HG02970 (cell line): Measurements from ENCODE around the gene GTPBP1.

Experiments
- ATAC-seq: cut with Tn5 transposase; IDR thresholded peaks from one replicate; pipeline ENCODE4 v1.9.1; 2021; ENCODE audit warnings: mild to moderate bottlenecking, moderate library complexity, moderate number of reproducible peaks; ENCODE audit not compliant: unreplicated experiment, low FRiP score

Gene GTPBP1

DNA sequence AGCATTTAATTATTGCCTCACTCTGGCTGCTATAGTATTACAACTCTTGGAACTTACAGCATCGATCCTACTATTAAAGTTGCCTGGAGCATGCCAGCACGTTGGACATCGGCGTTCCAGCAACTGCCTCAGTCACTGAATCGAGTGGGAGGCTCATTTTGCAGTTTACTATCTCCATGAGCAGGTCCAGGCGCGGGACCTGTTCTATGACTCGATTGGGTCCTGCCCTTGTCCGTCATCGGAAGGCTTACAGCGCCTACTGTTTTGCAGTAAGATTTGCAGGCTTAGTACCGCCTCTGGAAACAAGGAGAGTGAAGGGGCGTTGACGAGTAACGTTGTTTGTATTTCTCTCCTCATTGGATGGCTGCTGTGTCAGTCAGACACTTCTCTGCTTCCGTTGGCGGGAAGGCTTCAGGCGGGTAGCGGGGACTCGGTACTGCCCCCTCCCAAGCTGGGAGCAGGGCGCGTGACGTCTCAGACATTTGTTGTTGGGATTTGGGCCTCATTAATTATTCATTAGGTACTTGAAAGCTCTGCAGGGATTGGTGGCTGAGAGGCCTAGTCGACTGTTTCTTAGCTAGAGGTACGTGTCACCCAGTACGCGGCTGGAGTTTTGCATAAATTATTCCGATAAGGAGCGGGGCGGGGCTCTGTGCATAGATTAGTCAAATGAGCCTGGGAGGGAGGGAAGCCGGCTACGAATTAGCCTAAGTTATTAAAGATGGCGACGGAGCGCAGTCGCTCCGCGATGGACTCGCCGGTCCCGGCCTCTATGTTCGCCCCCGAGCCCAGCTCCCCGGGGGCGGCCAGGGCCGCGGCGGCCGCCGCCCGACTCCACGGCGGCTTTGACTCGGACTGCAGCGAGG is at the start of gene GTPBP1:
TSS of gene GTPBP1 (plus strand) at position 710 of the 866 bp plus-strand sequence. CDS start at position 722, 12 bp downstream.
- peak; percentile 66 for ATAC-seq

DNA sequence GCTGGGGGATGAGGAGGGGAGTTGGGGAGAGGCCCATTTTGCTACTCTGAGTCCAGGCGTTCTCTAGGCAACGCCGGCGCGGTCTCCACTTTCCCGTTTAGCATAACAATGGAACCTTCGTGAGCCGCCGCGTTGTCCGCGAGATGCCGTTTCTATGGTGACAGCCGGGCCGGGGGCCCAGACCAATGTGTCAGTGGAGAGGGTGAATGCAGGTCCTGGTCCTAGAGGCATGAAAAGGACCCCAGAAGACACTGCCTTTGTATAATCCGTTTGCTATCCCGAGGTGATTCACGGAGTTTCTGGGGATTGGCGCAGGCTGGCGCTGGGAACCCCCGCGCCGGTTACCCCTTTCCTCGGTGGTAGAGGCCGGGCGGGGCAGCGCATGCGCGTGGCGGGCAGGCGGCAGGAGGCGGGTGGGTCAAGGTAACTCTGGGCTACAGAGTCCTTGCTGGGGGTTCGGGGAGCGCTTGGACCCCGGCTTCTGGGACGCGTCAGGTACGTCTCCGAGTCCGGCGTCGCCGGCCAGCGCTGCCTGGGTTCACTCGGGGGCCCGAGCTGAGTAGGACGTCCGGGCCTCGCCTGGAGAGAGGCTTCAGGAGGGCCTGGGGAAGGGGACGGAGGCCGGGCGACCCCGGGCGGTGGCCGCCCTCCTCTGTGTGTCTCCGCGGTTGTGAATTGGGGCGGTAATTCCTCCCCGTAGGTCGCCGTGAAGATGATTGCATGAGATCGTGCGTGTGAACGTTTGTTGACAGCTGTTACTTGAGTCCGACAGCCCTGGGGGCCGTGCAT is 49.3 kb upstream of the GTPBP1 start, which contains the start of the genes CBY1 and FAM227A:
TSS of gene CBY1 (plus strand) at position 383 of the 789 bp plus-strand sequence. CDS start 11,417 bp downstream, outside the sequence.
TSS of gene FAM227A (minus strand) at position 137 of the 789 bp plus-strand sequence. CDS start 6,224 bp downstream, outside the sequence.
- peak; percentile 71 for ATAC-seq

DNA sequence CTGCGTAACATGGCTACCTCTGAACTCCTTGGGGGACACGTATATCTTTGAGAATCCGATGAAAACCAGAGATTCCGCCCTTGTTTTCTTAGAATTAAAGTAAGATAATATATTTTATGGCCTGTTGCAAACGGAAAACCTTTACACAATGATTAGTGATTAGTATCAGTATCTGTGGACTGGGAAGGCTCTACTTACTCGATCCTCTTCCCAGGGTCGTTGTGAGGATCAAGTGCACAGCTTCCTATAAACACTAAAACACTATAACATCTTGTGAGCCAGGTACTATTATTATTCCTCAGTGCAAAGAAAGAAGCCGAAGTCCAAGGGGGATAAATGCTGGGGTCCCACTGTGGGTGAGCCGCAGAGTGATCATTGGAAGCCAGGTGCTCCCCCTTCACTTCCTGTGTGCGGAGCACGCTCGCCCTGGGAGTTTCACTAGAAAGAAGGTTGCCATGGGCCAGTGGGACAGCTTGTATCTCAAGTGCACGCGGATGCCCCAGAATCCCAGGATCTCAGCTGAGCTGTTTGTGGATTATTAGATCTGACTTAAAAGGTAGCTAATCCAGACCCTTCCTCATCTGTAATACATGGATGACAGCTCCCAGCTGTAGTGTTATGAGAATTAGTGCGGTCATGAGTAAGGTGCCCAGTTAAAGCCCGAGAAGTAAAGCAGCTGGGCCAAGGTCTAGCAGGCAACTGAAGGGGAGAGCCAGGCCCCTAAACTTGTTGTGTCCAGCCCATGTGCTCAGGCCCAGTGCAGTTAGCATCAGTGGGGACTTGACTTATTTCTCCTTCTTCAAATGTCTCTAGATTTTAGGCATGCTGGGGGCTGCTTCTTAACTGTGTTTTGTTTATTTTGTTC is 48.5 kb upstream of the GTPBP1 start:
- ATAC-seq, result no peak

DNA sequence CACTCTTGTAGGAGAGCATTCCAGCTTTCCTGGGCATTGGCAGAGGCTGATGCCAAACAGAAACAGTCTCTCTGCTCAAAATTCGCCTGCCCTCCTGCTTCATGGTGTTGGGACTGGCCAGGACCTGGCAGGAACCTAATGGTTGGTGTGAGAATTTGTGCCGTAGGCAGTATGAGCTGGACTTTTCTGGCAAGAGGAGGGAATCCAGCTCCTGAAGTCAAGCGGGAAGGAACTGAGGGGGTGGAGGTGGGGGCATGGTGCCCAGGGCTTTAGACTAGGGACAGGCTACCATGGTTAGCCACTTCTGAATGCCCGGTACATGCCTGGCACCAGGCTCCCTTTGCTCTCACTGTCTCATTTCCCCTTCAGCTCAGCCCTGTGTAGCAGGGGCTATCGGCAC is 30.9 kb upstream of the GTPBP1 start:
- no peak for ATAC-seq

DNA sequence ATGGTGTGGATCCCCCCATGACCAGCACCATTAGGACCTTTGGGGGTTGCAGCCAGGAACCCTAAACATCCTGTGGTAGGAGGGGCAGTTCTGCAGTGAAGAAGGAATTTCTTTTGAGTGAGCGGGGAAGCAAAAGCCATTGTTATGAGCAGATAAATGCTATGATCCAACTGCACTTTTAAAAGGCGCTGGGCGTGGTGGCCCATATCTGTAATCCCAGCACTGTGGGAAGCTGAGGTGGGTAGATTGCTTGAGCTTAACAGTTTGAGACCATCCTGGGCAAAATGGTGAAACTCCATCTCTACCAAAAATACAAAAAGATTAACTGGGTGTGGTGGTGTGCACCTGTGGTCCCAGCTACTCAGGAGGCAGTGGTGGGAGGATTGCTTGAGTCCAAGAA is 29.9 kb upstream of the GTPBP1 start:
- no peak for ATAC-seq

DNA sequence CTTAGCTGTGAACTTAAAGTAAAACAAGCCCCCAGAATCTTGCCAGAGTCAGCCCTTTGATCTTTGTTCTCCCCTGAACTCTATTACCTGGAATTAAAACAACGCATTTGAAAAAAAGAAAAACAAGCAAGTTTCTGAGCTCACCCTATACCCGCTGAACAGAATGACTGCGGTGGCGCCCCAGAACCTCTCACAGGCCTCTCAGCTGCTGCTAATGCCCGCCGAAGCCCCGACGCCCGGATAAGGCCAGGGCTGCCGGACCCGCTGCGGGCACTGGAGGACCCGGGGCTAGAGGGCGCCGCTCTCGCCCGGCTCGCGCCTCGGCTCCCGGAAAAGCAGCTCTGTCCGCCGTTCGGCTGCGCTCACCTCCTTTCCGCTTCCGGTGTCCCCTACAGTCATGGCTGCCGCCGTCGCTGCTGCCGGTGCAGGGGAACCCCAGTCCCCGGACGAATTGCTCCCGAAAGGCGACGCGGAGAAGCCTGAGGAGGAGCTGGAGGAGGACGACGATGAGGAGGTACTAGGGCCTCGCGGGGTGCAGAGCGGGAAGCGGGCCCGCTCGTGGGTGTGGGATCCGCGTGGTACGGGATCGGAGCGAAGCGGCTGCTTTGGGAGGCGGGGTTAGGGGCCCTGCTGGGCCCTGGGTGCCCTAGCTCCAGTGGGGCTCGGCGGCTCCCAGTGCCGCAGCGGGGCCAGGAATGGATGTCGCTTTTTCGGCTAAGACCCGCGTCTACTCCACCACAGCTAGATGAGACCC is 24.0 kb upstream of the GTPBP1 start, which contains the start of gene TOMM22:
TSS of gene TOMM22 (plus strand) at position 376 of the 754 bp plus-strand sequence. CDS start at position 398, 22 bp downstream.
- ATAC-seq, result peak; percentile 87

DNA sequence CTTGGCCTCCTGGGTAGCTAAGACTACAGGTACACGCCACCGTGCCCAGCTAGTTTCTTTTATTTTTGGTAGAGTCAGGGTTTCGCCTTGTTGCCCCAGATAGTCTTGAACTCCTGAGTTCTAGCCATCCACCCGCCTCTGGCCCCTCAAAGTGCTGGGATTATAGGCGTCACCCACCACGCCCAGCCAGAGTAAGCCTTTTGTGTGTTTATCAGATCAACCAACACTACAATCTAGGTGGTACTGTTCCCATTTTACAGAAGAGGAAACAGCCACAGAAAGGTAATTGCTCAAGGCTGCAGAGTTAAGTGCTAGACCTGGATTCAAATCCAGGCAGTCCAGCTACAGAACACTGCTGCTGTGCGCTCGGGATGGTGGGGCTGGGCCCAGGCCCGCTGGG is 20.8 kb upstream of the GTPBP1 start:
- ATAC-seq, result no peak

DNA sequence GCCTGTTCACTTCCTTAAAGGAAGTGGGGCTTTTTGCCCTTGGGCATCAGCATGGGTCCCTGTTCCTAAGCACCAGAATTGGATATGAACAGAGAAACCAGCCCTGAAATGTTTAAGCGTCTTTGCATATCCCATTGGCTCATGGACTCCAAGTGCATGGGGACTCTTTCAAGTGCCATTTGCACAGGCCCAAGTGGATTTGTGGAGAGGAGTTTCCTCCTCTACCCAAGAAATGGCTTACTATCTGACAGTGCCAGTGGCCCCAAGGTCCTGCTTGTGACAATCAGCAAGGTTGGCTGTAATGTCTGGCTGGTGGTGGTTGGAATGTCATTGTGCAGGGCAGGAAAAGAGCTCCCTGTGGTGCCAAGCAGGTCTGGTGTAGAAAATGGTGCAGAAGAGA is 20.0 kb upstream of the GTPBP1 start:
- no peak for ATAC-seq

DNA sequence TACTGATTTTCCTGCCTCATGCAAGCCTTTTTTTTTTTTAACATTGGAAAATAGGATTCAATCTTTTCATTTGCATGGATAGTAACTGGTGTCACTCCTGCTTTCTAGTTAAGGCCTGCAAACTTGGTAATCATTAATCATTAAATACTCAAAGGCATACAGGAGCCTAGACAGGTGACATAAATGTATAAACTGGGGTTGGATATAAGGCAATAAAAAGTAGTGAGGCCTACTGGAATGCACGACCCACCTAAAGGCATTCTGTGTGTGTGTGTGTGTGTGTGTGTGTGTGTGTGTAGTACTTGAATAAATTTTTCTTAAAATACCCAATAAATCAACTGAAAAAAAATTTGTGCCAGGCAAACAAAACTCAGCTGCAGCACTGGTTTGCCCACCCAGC is 16.1 kb upstream of the GTPBP1 start:
- no peak for ATAC-seq

DNA sequence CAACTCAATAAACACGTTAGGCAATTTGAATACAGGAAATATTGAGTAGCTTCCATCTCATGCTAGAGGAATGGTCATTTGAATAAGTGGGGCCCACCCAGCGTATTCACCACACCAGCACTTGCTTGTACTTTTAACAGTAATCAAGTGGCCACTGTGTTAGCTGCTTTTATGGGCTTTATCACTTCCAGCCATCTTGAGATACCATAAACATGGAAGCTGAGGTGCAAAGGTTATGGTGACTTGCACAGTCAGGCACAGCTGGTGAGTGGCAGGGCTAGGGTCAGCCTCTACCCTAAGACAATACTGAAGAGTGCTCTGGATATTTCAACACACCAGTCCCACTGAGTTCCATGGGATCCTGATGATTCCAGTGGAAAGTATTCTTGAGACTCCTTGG is 11.7 kb upstream of the GTPBP1 start:
- no peak for ATAC-seq

DNA sequence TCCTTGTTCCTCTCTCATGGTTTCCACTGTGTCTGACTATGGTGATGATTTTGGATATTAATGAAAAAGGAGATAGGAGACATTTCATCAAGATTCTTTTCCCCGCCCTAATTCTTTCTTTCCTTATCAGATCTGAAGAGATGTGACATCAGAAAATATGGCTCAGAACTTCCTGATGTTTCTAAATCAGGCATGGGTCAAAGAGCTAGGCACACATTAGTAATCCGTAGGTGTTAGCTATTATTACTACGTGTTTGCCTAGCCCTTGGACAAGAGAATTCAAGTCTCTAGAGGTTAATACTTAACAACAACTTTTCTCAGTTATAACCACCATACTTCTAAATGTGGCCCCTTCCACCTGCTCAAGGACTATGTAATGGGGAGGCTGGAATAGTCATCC is 10.8 kb upstream of the GTPBP1 start:
- ATAC-seq, result no peak

DNA sequence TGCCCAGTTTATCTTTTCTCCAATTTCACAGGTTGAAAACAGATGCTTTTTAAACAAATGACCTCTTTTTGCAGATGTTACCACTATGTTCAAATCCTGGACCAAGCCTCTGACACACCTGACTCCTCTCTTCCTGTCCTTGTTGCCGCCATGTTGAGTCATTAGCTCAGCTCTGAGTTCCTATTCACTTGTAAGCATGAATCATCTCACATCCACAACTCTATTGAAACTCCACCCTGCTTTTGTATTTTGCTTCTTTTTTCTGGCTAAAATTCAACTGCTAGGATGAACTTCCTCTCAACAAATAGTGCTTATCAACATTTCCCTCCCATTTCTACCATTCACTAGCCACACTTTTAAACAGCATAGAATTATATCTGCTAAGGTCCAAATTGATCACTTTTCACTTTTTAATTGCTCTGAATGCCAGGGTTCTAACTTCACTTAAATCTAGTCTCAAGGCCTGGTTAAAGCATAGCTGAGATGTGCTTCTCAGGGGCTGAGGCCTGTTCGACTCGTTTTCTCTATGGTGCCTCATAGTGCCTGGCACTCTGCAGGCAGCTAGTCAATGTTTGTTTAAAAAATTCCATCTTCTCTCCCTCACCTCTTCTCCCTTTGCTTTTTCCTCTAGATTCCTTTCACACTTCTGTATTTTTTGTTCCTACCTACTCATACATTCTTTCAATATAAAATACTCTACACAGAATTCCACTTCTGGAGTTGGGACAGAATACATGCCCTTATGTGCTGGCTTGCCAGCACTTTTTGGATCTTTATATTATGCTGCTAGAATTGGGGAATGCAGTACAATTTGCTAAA is 8.9 kb upstream of the GTPBP1 start:
- ATAC-seq, result no peak

DNA sequence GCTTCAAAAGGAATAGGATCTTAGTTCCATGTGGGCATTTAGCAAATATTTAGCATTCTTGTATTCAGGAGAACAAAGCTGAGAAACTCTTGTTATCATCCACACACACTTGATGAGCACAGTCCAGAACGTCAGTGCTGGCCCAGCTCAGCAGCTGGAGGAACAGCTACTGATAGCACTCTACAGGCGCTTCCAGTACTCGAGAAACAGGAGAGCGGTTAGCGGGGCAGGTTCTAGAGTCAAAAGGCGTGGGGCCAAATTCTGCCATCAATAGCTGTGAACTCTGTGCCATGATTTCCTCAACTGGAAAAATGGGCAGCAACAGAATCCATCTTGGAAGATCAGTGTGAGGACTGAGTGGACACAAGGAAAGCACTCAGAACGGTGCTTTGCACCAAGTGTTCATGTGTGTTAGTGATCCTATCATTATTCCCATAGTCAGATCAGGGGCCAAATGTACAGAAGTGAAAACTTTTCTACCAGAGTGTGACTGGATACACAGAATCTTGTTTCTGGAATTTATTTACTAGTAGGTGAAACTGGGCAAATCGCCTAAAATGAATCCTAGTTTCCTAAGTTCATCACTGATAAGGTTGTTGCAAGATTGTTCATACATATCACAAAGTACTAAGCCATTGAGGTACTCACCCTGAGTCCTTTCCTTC is 8.2 kb upstream of the GTPBP1 start:
- ATAC-seq, result no peak

DNA sequence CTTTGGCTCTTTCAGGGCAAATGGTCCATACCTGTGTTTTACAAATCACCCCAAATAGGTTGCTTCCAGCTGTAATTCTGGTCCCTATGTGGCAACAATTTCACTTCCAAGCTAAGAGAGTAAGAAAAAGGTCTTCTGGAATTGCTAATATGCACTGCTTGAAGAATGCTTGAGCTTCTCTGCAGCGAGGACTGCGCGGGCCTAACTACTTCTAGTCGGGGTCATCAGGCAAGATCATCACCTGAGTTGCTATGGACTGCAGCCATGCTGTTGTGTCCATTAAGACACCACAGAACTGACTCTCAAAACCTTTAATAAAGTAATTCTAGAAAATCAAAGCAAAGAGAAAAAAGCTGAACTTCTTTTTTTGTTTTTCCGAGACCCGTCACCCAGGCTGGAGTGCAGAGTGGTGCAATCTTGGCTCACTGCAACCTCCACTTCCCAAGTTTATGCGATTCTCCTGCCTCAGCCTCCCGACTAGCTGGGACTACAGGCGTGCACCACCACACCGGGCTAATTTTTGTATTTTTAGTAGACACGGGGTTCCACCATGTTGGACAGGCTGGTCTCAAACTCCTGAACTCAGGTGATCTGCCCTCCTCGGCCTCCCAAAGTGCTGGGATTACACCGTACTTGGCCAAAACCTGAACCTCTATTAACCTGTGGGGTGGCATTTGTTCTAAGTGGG is 7.2 kb upstream of the GTPBP1 start:
- ATAC-seq, result no peak

DNA sequence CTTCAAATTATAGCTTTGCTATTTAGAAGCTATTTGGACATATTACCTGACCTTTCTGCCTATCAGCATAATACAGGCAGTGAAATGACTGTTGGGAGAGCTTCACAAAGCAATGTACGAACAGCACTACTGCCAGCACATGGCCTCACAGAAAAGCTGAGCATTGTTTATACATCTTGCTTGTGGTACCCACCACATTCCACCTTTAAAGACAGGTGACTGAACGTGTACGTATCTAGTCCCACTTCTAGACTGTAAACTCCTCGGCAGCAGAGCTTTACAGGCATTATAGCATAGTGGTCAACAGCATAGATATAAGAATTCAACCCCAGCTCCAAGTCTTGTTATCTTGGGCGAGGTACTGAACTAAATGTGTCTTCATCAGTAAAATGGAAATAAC is 6.6 kb upstream of the GTPBP1 start:
- no peak for ATAC-seq

DNA sequence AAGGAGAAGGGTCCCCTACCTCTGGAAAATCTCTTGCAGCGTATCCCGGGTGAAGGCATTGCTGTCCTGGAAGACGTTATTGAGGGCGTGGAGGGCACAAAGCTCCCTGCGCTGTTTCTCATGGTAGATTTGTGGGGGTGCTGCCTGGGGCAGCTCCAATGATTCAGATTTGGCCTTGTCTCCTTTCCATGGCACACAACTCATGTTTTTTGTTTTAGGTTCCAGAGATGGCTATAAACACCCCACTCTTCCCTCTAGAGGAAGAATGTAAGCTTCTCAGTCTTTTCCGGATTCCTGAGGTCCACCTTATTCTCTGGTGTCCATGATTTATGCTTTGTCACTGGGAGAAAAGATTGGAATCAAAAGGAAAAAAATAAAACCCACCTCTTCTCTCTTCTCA is 6.0 kb upstream of the GTPBP1 start:
- ATAC-seq, result no peak

DNA sequence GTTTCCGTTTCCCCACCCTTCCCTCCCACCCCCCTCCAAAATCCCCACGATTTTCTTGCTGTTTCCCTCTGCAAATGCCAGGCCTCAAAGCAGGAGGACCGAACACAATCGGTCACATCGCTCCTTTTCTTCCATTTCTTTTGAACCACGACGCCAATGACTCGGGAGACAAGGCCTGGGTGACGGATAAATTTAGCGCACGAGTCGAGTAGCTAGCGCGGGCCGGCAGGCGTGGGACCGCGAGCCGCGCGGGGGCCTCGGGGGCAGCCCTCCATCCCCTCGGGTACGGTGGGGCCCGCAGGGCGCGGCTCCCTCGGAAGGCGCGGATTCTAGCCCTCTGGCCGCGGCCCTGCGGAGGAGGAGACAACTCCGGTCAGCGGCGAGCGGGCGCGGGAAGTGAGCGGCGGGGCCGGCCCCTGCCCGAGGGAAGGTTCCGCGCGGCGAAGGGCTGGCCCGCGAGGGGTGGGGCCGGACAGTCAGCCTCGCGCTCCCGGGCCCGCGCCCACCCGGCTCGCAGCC is 5.4 kb upstream of the GTPBP1 start:
- ATAC-seq, result no peak
